B cell (primary cell): ENCODE data around the gene SULT1C4.

Experiments
- EZH2 ChIP-seq: IDR thresholded peaks from 2 replicates; pipeline ENCODE4 v1.6.1; 2012; ENCODE audit warnings: borderline replicate concordance, low read depth, mild to moderate bottlenecking, moderate library complexity, low read length; ENCODE audit not compliant: insufficient read depth, poor library complexity, severe bottlenecking
- TF ChIP-seq, protein P1 (sequence below): fragments of 200-600 bp; IDR thresholded peaks from one replicate; pipeline ENCODE4 v1.8.0; 2022; ENCODE audit warnings: antibody characterized with exemption, mild to moderate bottlenecking

DNA sequence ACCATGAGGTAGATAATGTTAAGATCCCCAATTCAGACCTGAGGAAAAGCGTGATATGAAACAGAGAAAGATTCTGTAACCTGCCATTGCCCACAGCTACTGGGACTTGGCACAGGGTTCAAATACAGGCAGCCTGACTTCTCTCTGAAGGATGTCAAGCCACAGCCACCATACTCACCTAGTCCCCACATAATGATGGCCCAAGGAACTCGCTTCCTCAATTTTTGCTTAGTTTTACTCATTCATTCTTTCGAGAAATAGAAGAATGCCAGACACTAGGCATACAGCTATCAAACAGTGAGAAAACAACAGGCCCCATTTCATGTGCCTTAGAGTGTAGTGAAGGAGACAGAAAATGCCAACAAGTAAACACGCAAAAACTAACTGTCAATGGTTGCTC, 980 bp upstream of the SULT1C4 start:
- TF ChIP-seq, protein P1, sequence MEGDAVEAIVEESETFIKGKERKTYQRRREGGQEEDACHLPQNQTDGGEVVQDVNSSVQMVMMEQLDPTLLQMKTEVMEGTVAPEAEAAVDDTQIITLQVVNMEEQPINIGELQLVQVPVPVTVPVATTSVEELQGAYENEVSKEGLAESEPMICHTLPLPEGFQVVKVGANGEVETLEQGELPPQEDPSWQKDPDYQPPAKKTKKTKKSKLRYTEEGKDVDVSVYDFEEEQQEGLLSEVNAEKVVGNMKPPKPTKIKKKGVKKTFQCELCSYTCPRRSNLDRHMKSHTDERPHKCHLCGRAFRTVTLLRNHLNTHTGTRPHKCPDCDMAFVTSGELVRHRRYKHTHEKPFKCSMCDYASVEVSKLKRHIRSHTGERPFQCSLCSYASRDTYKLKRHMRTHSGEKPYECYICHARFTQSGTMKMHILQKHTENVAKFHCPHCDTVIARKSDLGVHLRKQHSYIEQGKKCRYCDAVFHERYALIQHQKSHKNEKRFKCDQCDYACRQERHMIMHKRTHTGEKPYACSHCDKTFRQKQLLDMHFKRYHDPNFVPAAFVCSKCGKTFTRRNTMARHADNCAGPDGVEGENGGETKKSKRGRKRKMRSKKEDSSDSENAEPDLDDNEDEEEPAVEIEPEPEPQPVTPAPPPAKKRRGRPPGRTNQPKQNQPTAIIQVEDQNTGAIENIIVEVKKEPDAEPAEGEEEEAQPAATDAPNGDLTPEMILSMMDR, result no peak
- TF ChIP-seq EZH2, result no peak
